Measurements from ENCODE around the gene OR2M2.

GRCh38 chr1:248189026-248189425 is 14.4 kb downstream of the OR2M2 start:
- TF ChIP-seq, protein P1, sequence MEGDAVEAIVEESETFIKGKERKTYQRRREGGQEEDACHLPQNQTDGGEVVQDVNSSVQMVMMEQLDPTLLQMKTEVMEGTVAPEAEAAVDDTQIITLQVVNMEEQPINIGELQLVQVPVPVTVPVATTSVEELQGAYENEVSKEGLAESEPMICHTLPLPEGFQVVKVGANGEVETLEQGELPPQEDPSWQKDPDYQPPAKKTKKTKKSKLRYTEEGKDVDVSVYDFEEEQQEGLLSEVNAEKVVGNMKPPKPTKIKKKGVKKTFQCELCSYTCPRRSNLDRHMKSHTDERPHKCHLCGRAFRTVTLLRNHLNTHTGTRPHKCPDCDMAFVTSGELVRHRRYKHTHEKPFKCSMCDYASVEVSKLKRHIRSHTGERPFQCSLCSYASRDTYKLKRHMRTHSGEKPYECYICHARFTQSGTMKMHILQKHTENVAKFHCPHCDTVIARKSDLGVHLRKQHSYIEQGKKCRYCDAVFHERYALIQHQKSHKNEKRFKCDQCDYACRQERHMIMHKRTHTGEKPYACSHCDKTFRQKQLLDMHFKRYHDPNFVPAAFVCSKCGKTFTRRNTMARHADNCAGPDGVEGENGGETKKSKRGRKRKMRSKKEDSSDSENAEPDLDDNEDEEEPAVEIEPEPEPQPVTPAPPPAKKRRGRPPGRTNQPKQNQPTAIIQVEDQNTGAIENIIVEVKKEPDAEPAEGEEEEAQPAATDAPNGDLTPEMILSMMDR (conservative IDR thresholded peaks at IDR 0.05; ENCODE audit: low read depth, low read length) = no peak
- TF ChIP-seq EZH2 (IDR thresholded peaks at IDR 0.05; ENCODE audit: borderline replicate concordance, low read depth, low read length, poor library complexity, severe bottlenecking) = no peak
